Esophagus (tissue), 2 donors: ENCODE data around the gene SPART. TPM values are rescaled to one million over a fixed set of nuclear protein-coding genes. Genes with fewer than 3 reads are reported as not detected.
"Not testable (repeated sequence)": the region's sequence is repeated elsewhere in the genome, so short reads cannot be mapped to it uniquely, and the experiment has no call there.

Source experiments
- H3K27ac ChIP-seq, 2 donors: one replicate each; pipeline ENCODE4 v1.5.1; 2013; ENCODE audit warnings: low read depth in 2 of 2, mild to moderate bottlenecking in 2 of 2, inconsistent platforms in 1 of 2, low read length in 1 of 2, moderate library complexity in 1 of 2
- H3K27me3 ChIP-seq, 2 donors: one replicate each; pipeline ENCODE4 v1.6.1; 2013; ENCODE audit warnings: low read length in 2 of 2, control low read depth in 1 of 2, mild to moderate bottlenecking in 1 of 2; ENCODE audit not compliant: insufficient read depth in 2 of 2, control insufficient read depth in 1 of 2
- H3K36me3 ChIP-seq, 2 donors: one replicate each; pipeline ENCODE4 v1.6.1; 2013; ENCODE audit warnings: low read length in 1 of 2; ENCODE audit not compliant: control insufficient read depth in 2 of 2, insufficient read depth in 2 of 2
- H3K4me1 ChIP-seq, 2 donors: one replicate each; pipeline ENCODE4 v1.6.1; 2013; ENCODE audit warnings: low read length in 1 of 2; ENCODE audit not compliant: control insufficient read depth in 2 of 2, insufficient read depth in 2 of 2
- H3K4me3 ChIP-seq, 2 donors: one replicate each; pipeline ENCODE4 v1.5.1; 2013; ENCODE audit warnings: low read length in 2 of 2, mild to moderate bottlenecking in 2 of 2, low read depth in 1 of 2, moderate library complexity in 1 of 2
- H3K9me3 ChIP-seq, 2 donors: one replicate each; pipeline ENCODE4 v1.6.1; 2013; ENCODE audit warnings: mild to moderate bottlenecking in 2 of 2, low read depth in 1 of 2, low read length in 1 of 2, moderate library complexity in 1 of 2; ENCODE audit not compliant: control insufficient read depth in 2 of 2, insufficient read depth in 1 of 2
- WGBS, 2 donors: extraction: QIAGEN DNeasy Blood & Tissue Kit; methylation state at CpG; one replicate each; pipeline ENCODE4 v1.1.7; 2013; 5-methylcytosine and 5-hydroxymethylcytosine counted together
- polyA plus RNA-seq, 2 donors: library from polyadenylated mRNA; stranded (reverse); fragments of 200-250 nt; gene quantifications; one replicate each; pipeline ENCODE4 v1.2.3, GENCODE V29; 2013
- donor health status: healthy with polysubstance abuse.
- donor health status: Bipolar disorder and iron deficiency.

Gene SPART
- polyA plus RNA-seq, 2 donors = 10.0 to 14.4 TPM

DNA sequence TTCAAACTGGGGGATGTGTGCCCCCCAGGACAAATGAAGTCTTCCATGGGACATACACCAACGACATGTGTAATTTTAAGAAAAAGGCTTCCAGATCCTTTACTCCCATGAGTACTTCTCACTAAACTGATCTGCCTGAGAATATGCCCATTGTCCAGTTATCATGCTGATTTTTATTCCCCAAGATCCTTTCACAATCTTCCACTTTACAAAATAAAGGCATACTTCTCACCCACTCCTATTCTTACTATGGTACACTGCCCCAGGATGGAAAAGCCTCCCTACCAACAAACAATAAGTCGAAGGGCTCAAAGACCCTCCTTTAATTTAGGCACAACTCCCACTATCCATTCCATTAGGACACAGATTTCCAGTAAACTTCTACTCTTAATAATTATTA, 3.5 kb downstream of the SPART start:
- no peak overlapping the region for H3K4me3 ChIP-seq
- H3K27me3 ChIP-seq = no peaks in the 10 kb centered on the region
- H3K36me3 ChIP-seq = no peaks in the 10 kb centered on the region
- no peaks in the 10 kb centered on the region for H3K9me3 ChIP-seq
- no peak overlapping the region for H3K27ac ChIP-seq
- WGBS, 2 donors = 91 to 92% methylated on average over 2 of the region's 2 CpGs
- H3K4me1 ChIP-seq = no peaks in the 10 kb centered on the region

- Histone ChIP-seq H3K4me1 (no peaks in the 10 kb centered on the region), H3K36me3 (no peaks in the 10 kb centered on the region), H3K4me3 (no peak overlapping the region), H3K27me3 (no peaks in the 10 kb centered on the region), H3K9me3 (no peaks in the 10 kb centered on the region), H3K27ac (no peak overlapping the region)
- WGBS, 2 donors = 76 to 84% methylated on average over 1 of the region's 1 CpG
Observed at GRCh38 chr13:36341718-36342117, 4.5 kb downstream of the SPART start.

- no peak overlapping the region for H3K27ac ChIP-seq
- WGBS, 2 donors = 92 to 94% methylated on average over 4 of the region's 4 CpGs
- H3K4me1 ChIP-seq = no peaks in the 10 kb centered on the region
- no peak overlapping the region for H3K4me3 ChIP-seq
- H3K36me3 ChIP-seq = peaks cover 0 to 3% of the 10 kb centered on the region in 2 donors
- H3K27me3 ChIP-seq = no peaks in the 10 kb centered on the region
- no peaks in the 10 kb centered on the region for H3K9me3 ChIP-seq
Observed at GRCh38 chr13:36339600-36340155, 6.5 kb downstream of the SPART start.

GRCh38 chr13:36337938-36338641, 8.1 kb downstream of the SPART start:
- Histone ChIP-seq H3K4me3 (no peak overlapping the region), H3K9me3 (no peaks in the 10 kb centered on the region), H3K27me3 (no peaks in the 10 kb centered on the region), H3K4me1 (no peaks in the 10 kb centered on the region), H3K27ac (no peak overlapping the region), H3K36me3 (peaks cover 0 to 3% of the 10 kb centered on the region in 2 donors)
- WGBS, 2 donors = 88 to 91% methylated on average over 3 of the region's 3 CpGs

DNA sequence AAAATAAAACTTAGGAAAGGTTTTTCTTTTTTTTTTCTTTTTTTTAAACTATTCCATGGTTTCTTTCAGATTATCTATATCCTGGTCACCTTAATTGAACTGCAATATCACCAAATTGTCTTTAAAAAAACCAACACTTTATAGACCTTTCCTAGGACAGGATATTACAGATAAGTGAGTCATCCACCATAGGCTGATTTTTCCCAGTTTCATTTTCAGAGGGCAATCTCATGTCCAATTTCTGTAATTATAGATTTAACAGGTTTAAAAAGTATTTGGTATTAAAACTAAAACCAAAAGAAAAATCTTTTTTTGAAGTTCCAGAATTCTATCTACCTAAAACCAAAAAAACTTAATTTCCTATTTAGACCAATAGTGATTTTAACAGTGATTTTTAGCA, 13.2 kb downstream of the SPART start:
- H3K4me1 ChIP-seq = no peaks in the 10 kb centered on the region
- H3K36me3 ChIP-seq = peaks cover 0 to 3% of the 10 kb centered on the region in 2 donors
- H3K27ac ChIP-seq = no peak overlapping the region
- no peaks in the 10 kb centered on the region for H3K27me3 ChIP-seq
- no peaks in the 10 kb centered on the region for H3K9me3 ChIP-seq
- H3K4me3 ChIP-seq = no peak overlapping the region

DNA sequence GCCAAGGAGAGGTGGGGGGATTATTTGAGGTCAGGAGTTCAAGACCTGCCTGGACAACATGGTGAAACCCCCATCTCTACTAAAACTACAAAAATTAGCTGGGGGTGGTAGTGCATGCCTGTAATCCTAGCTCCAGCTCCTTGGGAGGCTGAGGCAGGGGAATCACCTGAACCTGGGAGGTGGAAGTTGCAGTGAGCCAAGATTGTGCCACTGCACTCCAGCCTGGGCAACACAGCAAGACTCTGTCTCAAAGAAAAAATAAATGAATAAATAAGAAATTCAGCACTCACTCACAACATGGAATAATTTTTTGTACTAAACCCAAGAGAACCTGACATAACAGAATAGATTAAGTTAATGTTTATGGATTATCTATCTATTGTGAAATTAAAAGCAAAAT, 13.9 kb downstream of the SPART start:
- H3K27ac ChIP-seq, H3K36me3 ChIP-seq, H3K27me3 ChIP-seq, H3K4me1 ChIP-seq, H3K9me3 ChIP-seq, H3K4me3 ChIP-seq: not testable (repeated sequence)

- no peaks in the 10 kb centered on the region for H3K27me3 ChIP-seq
- H3K4me1 ChIP-seq = no peaks in the 10 kb centered on the region
- H3K9me3 ChIP-seq = no peaks in the 10 kb centered on the region
- 83 to 86% methylated on average over 4 of the region's 4 CpGs for WGBS, 2 donors
- H3K4me3 ChIP-seq = no peak overlapping the region
- no peak overlapping the region for H3K27ac ChIP-seq
- peaks cover 0 to 3% of the 10 kb centered on the region in 2 donors for H3K36me3 ChIP-seq
Observed at GRCh38 chr13:36331280-36331679, 14.9 kb downstream of the SPART start.

GRCh38 chr13:36329361-36329760, 16.8 kb downstream of the SPART start:
- no peaks in the 10 kb centered on the region for H3K36me3 ChIP-seq
- 65 to 70% methylated on average over 4 of the region's 4 CpGs for WGBS, 2 donors

DNA sequence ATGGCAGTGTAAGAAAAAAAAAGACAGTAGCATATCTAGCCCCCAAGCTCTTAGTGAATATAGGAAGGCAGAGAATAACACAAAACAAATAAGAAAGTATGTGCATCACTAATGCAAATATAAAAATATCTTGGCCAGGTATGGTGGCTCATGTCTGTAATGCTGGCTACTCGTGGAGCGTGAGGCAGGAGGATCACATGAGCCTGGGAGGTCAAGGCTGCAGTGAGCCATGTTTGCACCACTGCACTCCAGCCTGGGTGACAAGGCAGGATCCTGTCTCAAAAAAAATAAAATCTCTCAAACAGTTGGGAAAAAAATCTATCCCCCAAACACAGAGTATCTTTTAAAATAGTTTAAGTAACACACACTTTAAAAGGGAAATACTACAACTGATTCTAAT, 17.4 kb downstream of the SPART start:
- no peak overlapping the region for H3K4me3 ChIP-seq
- 80 to 82% methylated on average over 2 of the region's 2 CpGs for WGBS, 2 donors
- H3K9me3 ChIP-seq = no peaks in the 10 kb centered on the region
- no peak overlapping the region for H3K27ac ChIP-seq
- H3K27me3 ChIP-seq = no peaks in the 10 kb centered on the region
- H3K4me1 ChIP-seq = no peaks in the 10 kb centered on the region
- peaks cover 0 to 4% of the 10 kb centered on the region in 2 donors for H3K36me3 ChIP-seq

More at GRCh38 chr13:36329361-36329760, 16.8 kb downstream of the SPART start:
- Histone ChIP-seq H3K27ac (no peak overlapping the region), H3K9me3 (no peaks in the 10 kb centered on the region), H3K4me3 (no peak overlapping the region), H3K27me3 (no peaks in the 10 kb centered on the region), H3K4me1 (no peaks in the 10 kb centered on the region)

DNA sequence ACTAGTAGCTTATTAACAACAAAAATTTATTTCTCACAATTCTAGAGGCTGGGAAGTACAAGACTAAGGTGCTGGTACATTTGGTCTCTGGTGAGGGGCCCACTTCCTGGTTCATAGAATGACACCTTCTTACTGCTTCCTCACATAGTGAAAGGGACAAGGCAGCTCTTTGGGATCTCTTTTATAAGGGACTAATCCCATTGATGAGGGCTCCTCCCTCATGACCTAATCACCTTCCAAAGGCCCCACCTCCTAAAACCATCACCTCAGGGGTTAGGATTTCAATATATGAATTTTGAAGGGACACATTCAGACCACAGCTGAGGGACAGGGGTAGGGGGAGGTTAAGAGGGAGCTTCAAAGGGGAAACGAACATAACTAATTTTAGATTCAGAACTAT, 20.3 kb downstream of the SPART start:
- Histone ChIP-seq H3K27ac (no peak overlapping the region), H3K36me3 (peaks cover 0 to 5% of the 10 kb centered on the region in 2 donors), H3K4me3 (no peak overlapping the region), H3K9me3 (no peaks in the 10 kb centered on the region), H3K27me3 (no peaks in the 10 kb centered on the region), H3K4me1 (no peaks in the 10 kb centered on the region)
- WGBS, 2 donors = 74 to 83% methylated on average over 1 of the region's 1 CpG
